HepG2 (cell line): ENCODE results near the gene RPS6KA2. TPM values are rescaled to one million over a fixed set of nuclear protein-coding genes. Genes with fewer than 3 reads are reported as not detected.
A peak's percentile ranks its signal among the peaks of the same experiment; 100 is the strongest.

ENCODE experiments used
- ARID4A ChIP-seq: sonication (generic); formaldehyde crosslinking; IDR thresholded peaks from 2 replicates; pipeline ENCODE4 v1.5.0; 2020; ENCODE audit warnings: mild to moderate bottlenecking, missing genetic modification reagents, borderline replicate concordance
- FOXM1 ChIP-seq: sonication (generic); formaldehyde crosslinking; IDR thresholded peaks from 2 replicates; pipeline ENCODE4 v1.5.0; 2020; ENCODE audit warnings: missing genetic modification reagents
- GABPA ChIP-seq, 2 experiments: IDR thresholded peaks; 2 replicates each; pipeline ENCODE4 v1.6.1; 2011 to 2016; ENCODE audit warnings: low read depth in 2 of 2, low read length in 1 of 2, missing biosample characterization in 1 of 2, missing genetic modification characterization in 1 of 2
- HDAC1 ChIP-seq: sonication (generic); formaldehyde crosslinking; IDR thresholded peaks from 2 replicates; pipeline ENCODE4 v1.5.1; 2020; ENCODE audit warnings: mild to moderate bottlenecking, missing genetic modification reagents
- MEF2D ChIP-seq: sonication (generic); formaldehyde crosslinking; IDR thresholded peaks from 2 replicates; pipeline ENCODE4 v1.5.1; 2020; ENCODE audit warnings: mild to moderate bottlenecking, missing genetic modification reagents
- PCBP1 ChIP-seq: fragments of 200-400 bp; formaldehyde crosslinking; IDR thresholded peaks from 2 replicates; pipeline ENCODE4 v1.6.1; 2017; ENCODE audit warnings: mild to moderate bottlenecking, low read depth, low read length, borderline replicate concordance
- PTBP1 ChIP-seq: fragments of 200-400 bp; formaldehyde crosslinking; IDR thresholded peaks from 2 replicates; pipeline ENCODE4 v1.6.1; 2018; ENCODE audit warnings: low read length, low read depth; ENCODE audit not compliant: poor library complexity, severe bottlenecking
- RBFOX2 ChIP-seq: fragments of 200-400 bp; formaldehyde crosslinking; IDR thresholded peaks from 2 replicates; pipeline ENCODE4 v1.6.1; 2017; ENCODE audit warnings: low read depth, mild to moderate bottlenecking, low read length
- RNF2 ChIP-seq: fragments of 450-650 bp; conservative IDR thresholded peaks from 2 replicates; pipeline ENCODE4 v1.6.1; 2016; ENCODE audit warnings: low read depth
- SMC3 ChIP-seq: IDR thresholded peaks from 2 replicates; pipeline ENCODE4 v1.6.1; 2011; ENCODE audit warnings: low read length, improper control_type of control experiment
- SYNCRIP ChIP-seq: fragments of 200-400 bp; formaldehyde crosslinking; IDR thresholded peaks from 2 replicates; pipeline ENCODE4 v1.6.1; 2018; ENCODE audit warnings: mild to moderate bottlenecking, low read depth, low read length; ENCODE audit not compliant: insufficient read depth
- YEATS2 ChIP-seq: sonication (generic); formaldehyde crosslinking; IDR thresholded peaks from 2 replicates; pipeline ENCODE4 v1.4.0; 2020; ENCODE audit warnings: missing genetic modification reagents, borderline replicate concordance
- ZFP90 ChIP-seq: sonication (generic); formaldehyde crosslinking; IDR thresholded peaks from 2 replicates; pipeline ENCODE4 v1.8.0; 2022; ENCODE audit warnings: missing genetic modification reagents, mild to moderate bottlenecking, inconsistent platforms, borderline replicate concordance
- ZNF18 ChIP-seq: sonication (generic); formaldehyde crosslinking; IDR thresholded peaks from 2 replicates; pipeline ENCODE4 v1.8.0; 2022; ENCODE audit warnings: mild to moderate bottlenecking, missing genetic modification reagents; ENCODE audit not compliant: insufficient replicate concordance
- ZNF264 ChIP-seq: sonication (generic); formaldehyde crosslinking; IDR thresholded peaks from 2 replicates; pipeline ENCODE4 v1.4.0; 2020; ENCODE audit warnings: missing genetic modification reagents
- ZSCAN31 ChIP-seq: sonication (generic); formaldehyde crosslinking; IDR thresholded peaks from 2 replicates; pipeline ENCODE4 v1.5.0; 2020; ENCODE audit warnings: low read depth, mild to moderate bottlenecking, missing genetic modification reagents
- polyA plus RNA-seq, 8 experiments: library from polyadenylated mRNA; depleted of rRNA in 3 of 8; stranded (reverse) in 7 of 8; unstranded in 1 of 8; fragments of >200 nt; fragmentation: Illumina TruSeq in 4 of 8; extraction: Trizol in 4 of 8; gene quantifications; 2 replicates each; pipeline versions ENCODE4 v1.2.1 to v1.2.3, GENCODE V29; 2011 to 2016; ENCODE audit warnings: low read depth in 4 of 8, missing spikeins in 1 of 8, mixed read lengths in 1 of 8; ENCODE audit not compliant: insufficient read depth in 1 of 8
- total RNA-seq, 5 experiments: library from RNA; depleted of rRNA; stranded (reverse); fragments of >200 nt; fragmentation: Illumina TruSeq; extraction: Trizol; gene quantifications; 2 replicates each; pipeline ENCODE4 v1.2.3, GENCODE V29; 2016; ENCODE audit warnings: low read depth in 1 of 5
- TF ChIP-seq, protein P1 (sequence below): sonication (generic); formaldehyde crosslinking; IDR thresholded peaks from 2 replicates; pipeline ENCODE4 v1.4.0; 2020; ENCODE audit warnings: missing genetic modification reagents, borderline replicate concordance

RPS6KA2 gene
- total and polyA plus RNA-seq, 2 of the 13 experiments (the other 11 are each of a cell fraction or from before 2014, with no cell fraction given) = 0.22 to 0.38 TPM

GRCh38 chr6:166387642-166388289 lies 239.3 kb downstream of the RPS6KA2 start (continued):
- TF ChIP-seq YEATS2 (CRISPR knock-in tag) (no peak; the same call in 1 of the 2 replicates), GABPA (IDR thresholded peaks at IDR 0.05; ENCODE audit: low read depth, low read length) (no peak), GABPA (CRISPR knock-in tag; IDR thresholded peaks at IDR 0.05; ENCODE audit: low read depth) (peak; percentile 63), PCBP1 (no peak), SYNCRIP (no peak), FOXM1 (CRISPR knock-in tag) (no peak), ARID4A (CRISPR knock-in tag) (peak; percentile 34; the same call in 1 of the 2 replicates), MEF2D (peak; percentile 73; the same call in 1 of the 2 replicates), ZSCAN31 (no peak; the same call in 1 of the 2 replicates), ZNF18 (CRISPR knock-in tag) (no peak), ZFP90 (CRISPR knock-in tag) (peak; percentile 65; the same call in 1 of the 2 replicates), PTBP1 (no peak), HDAC1 (CRISPR knock-in tag) (peak; percentile 87), RNF2 (no peak; the same call in 1 of the 2 replicates), RBFOX2 (no peak; the same call in 1 of the 2 replicates), SMC3 (peak; percentile 35), ZNF264 (CRISPR knock-in tag) (peak; percentile 96)
- TF ChIP-seq, protein P1, sequence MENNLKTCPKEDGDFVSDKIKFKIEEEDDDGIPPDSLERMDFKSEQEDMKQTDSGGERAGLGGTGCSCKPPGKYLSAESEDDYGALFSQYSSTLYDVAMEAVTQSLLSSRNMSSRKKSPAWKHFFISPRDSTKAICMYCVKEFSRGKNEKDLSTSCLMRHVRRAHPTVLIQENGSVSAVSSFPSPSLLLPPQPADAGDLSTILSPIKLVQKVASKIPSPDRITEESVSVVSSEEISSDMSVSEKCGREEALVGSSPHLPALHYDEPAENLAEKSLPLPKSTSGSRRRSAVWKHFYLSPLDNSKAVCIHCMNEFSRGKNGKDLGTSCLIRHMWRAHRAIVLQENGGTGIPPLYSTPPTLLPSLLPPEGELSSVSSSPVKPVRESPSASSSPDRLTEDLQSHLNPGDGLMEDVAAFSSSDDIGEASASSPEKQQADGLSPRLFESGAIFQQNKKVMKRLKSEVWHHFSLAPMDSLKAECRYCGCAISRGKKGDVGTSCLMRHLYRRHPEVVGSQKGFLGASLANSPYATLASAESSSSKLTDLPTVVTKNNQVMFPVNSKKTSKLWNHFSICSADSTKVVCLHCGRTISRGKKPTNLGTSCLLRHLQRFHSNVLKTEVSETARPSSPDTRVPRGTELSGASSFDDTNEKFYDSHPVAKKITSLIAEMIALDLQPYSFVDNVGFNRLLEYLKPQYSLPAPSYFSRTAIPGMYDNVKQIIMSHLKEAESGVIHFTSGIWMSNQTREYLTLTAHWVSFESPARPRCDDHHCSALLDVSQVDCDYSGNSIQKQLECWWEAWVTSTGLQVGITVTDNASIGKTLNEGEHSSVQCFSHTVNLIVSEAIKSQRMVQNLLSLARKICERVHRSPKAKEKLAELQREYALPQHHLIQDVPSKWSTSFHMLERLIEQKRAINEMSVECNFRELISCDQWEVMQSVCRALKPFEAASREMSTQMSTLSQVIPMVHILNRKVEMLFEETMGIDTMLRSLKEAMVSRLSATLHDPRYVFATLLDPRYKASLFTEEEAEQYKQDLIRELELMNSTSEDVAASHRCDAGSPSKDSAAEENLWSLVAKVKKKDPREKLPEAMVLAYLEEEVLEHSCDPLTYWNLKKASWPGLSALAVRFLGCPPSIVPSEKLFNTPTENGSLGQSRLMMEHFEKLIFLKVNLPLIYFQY (CRISPR knock-in tag) = 0 out of 2 replicates have a peak, but pooled peaks have one; percentile 36
